ENCODE data around the gene SP7. TPM values are rescaled to one million over a fixed set of nuclear protein-coding genes. Genes with fewer than 3 reads are reported as not detected.

Gene SP7
- total and polyA plus RNA-seq, 9 of the 15 experiments (the other 6 are each of a cell fraction or from before 2014, with no cell fraction given): 0.04 TPM; not detected in 8

GRCh38 chr12:53328043-53328435, 8.1 kb downstream of the SP7 start:
- intact Hi-C loops (cut with micrococcal nuclease): loop anchor here (10.0 kb wide), 1 partner anchor 97 kb away; the partner anchor contains the start of gene AMHR2

More at GRCh38 chr12:53328043-53328435, 8.1 kb downstream of the SP7 start:
- Histone ChIP-seq H3K79me2 (ENCODE audit: control insufficient read depth, insufficient read depth, low read length) (no peaks in the 10 kb centered on the region), H3K36me3 (ENCODE audit: control insufficient read depth, insufficient read depth, low read length) (no peaks in the 10 kb centered on the region), H3K9me1 (ENCODE audit: control insufficient read depth, insufficient read depth, low read length) (no peaks in the 10 kb centered on the region), H3K4me3 (no peak overlapping the region), H2AFZ (ENCODE audit: low read depth, low read length) (peak overlapping the region; percentile 44), H3K4me2 (ENCODE audit: insufficient read depth, low read length) (no peak overlapping the region), H3K4me1 (replicated peaks in 1 of 2; ENCODE audit: control insufficient read depth in 2 of 2, insufficient read depth in 2 of 2, low read length in 2 of 2) (peaks cover 16 to 47% of the 10 kb centered on the region in 2 experiments), H3K9me3 (replicated peaks; ENCODE audit: control insufficient read depth, insufficient read depth, low read depth, low read length) (no peaks in the 10 kb centered on the region), H3K27me3 (ENCODE audit: control insufficient read depth in 2 of 2, insufficient read depth in 2 of 2, low read length in 2 of 2) (no peaks in the 10 kb centered on the region), H4K20me1 (replicated peaks; ENCODE audit: control insufficient read depth, insufficient read depth, low read length) (no peaks in the 10 kb centered on the region), H3K27ac (ENCODE audit: extremely low read depth, low read depth, low read length) (no peak overlapping the region; the same call in 2 of the 3 replicates), H3K9ac (ENCODE audit: insufficient read depth in 1 of 2, low read depth in 2 of 2, low read length in 2 of 2) (peak overlapping the region in 1 of 2 experiments; percentile 49; a peak in 1 of 4 replicates)
- no TSS peak for BruUV-seq (replicated peaks)
- ATAC-seq (peak; percentile 19; the same call in 2 of the 3 replicates), FAIRE-seq (no peak), DNase-seq (ENCODE audit: extremely low read depth in 1 of 4, low spot score in 3 of 4) (peak; percentile 38 to 54 (median 46))
- in situ Hi-C loops (cut with MboI): loop anchor here (10.0 kb wide), 1 partner anchor 177 kb away; the partner anchor contains the start of genes NPFF and TARBP2
- ChIA-PET CTCF (ENCODE audit: low intra/inter-chr PET ratio) (interaction anchor here (0.6 to 1.7 kb wide), 5 partner anchors 17 to 153 kb away, joined by 3 to 11 read pairs (median 5); no protein-coding TSS in a partner anchor), POLR2A (interaction anchor here (0.6 to 2.1 kb wide), 5 partner anchors 17 to 133 kb away, joined by 3 to 9 read pairs (median 5); no protein-coding TSS in a partner anchor)
- peak in 2 of 3 experiments; percentile 27 to 43; a peak in 4 of 6 replicates for TF ChIP-seq CTCF (IDR thresholded peaks at IDR 0.05 in 2 of 3, conservative IDR thresholded peaks at IDR 0.05 in 1 of 3; ENCODE audit: insufficient read depth in 2 of 3, low read depth in 1 of 3, low read length in 3 of 3)
- TF ChIP-seq ZNF449 (CRISPR knock-in tag; IDR thresholded peaks at IDR 0.05): no peak
- 50% methylated on average over 8 of the region's 16 CpGs for WGBS (ENCODE audit: insufficient coverage, low coverage, missing lambda C conversion rate)

Data from K562 (cell line).